Panc1 (cell line): ENCODE data around the gene CDH3.

ENCODE experiments used
- CTCF ChIP-seq: fragments of 450-650 bp; IDR thresholded peaks from 2 replicates; pipeline ENCODE4 v1.5.1; 2017; ENCODE audit warnings: mild to moderate bottlenecking
- REST ChIP-seq, 2 experiments: IDR thresholded peaks; 2 replicates each; pipeline ENCODE4 v1.6.1; 2011 to 2012; ENCODE audit warnings: low read depth in 2 of 2, control low read depth in 1 of 2, low read length in 1 of 2, mild to moderate bottlenecking in 1 of 2, moderate library complexity in 1 of 2; ENCODE audit not compliant: insufficient read depth in 1 of 2
- SIN3A ChIP-seq: IDR thresholded peaks from 2 replicates; pipeline ENCODE4 v1.6.1; 2012; ENCODE audit warnings: low read depth, mild to moderate bottlenecking, low read length, moderate library complexity, borderline replicate concordance; ENCODE audit not compliant: insufficient read depth

GRCh38 chr16:68627951-68628425 is 17.1 kb upstream of the CDH3 start:
- TF ChIP-seq CTCF (no peak), REST (IDR thresholded peaks at IDR 0.05; ENCODE audit: insufficient read depth in 1 of 2, low read depth in 2 of 2, low read length in 1 of 2) (no peak), SIN3A (no peak)
